GM03348 (cell line): ENCODE data around the gene RBM23.

Experiments used
- DNase-seq: peaks from one replicate; pipeline ENCODE4 v3.0.0; 2012; ENCODE audit warnings: low spot score

The RBM23 gene

DNA sequence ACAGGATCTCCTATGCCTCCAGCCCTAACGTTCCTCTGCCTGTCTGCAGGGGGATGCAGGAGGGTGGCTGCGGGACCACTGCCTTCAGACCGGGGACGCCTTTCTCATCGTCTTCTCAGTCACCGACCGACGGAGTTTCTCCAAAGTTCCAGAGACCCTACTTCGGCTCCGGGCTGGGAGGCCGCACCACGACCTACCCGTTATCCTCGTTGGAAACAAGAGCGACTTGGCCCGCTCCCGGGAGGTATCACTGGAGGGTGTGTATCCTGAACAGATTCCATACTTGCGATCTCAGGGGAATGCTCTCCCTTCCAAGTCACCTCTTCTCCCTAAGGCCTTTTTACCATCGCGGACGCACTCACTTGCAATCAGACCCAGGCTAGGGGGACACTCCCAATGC, 33.0 kb downstream of the RBM23 start:
- no peak for DNase-seq

DNA sequence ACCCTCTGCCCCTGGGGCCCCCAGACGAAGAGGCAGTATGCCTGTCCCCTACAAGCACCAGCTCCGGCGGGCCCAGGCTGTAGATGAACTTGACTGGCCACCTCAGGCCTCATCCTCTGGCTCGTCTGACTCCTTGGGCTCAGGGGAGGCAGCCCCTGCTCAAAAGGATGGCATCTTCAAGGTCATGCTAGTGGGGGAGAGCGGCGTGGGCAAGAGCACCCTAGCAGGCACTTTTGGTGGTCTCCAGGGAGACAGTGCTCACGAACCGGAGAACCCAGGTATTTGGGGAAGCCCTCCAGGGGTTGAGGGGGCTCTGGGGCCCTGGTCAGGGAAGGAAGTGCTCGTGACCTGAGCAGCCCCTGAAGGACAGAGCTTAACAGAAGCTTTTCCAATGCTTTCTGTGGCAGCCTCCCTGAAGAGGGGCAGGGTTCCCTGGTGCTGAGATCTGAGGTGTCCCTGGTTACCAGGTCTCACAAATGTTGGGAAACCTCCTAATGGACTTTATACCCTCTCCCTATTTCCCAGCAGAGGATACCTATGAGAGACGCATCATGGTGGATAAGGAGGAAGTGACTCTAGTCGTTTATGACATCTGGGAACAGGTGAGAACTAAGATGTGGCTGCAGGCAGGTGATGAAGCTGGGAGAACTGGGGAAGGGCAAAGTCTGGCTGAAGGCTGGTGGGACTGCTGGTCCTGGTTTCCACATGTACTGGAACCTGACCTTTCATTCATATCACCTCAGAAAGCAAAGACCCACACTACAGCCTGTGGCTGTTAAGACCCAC, 34.0 kb downstream of the RBM23 start:
- DNase-seq, result no peak

DNA sequence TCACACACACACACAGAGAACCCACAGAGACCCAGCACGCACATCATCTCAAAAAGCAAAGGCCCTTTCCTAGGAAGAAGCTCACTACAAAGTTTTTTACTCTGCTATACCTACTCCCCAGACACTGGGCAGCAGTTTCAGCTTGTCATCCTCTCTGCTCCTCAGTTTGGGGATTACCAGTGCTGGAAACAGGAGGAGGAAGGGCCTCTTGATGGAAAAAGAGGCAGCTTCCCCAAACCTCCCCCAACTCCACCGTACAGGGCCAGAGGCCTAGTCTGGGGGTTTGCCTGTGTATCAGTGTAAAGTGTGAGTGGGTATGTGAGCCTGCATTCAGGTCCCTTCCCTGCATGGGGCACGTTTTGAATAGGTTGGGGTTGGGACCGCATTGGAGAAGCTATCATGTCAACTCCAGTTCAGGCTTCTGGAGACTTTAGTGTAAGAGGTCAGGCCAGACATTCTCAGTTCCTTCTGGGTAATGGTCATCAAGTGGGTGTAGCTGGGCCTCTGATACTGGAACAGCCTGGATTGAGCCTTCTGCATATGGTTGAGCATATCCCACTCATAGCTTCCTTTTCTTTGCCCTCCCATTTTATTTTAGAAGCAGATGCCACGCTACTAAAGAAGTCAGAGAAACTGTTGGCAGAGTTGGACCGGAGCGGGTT, 34.7 kb downstream of the RBM23 start:
- no peak for DNase-seq

DNA sequence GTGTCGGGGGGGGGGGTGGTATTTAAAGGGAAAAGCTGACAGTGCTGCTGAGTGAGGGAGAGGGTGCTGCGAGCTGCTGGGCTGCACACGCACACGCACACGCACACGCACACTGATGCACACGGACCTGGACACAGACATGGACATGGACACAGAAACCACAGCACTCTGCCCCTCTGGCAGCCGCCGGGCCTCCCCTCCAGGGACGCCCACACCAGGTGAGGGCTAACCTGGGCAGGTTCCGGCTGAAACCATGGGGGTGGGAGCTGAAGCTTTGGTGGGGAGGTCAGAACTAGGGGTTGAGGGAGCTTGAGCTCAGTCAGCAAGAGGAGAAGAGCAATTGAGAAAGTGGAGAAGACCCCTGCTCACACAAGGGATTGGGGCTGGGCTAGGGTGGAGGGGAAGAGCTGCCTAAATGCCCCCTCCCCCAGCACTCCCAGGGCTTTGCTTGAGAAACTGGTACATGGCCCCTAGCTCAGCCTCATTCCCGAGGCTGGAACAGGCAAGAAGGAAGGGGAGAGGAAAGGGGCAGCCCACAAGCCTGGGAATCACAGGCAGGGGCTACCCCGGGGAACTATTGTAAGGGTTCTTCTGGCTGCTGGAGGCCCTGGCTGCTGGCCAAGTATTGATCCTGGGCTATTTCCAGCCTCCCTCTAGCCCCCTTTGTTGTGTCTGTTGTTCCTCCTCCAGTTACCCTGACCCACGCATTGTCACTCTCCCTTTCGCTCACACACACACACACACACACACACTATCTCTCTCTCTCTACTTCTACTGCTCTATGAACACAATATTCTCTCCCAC, 35.6 kb downstream of the RBM23 start, which contains the start of gene REM2:
Gene REM2, plus strand, starts transcription at position 50 of the 804 bp plus-strand sequence. Its CDS starts 66 bp downstream, at position 116.
- no peak for DNase-seq

DNA sequence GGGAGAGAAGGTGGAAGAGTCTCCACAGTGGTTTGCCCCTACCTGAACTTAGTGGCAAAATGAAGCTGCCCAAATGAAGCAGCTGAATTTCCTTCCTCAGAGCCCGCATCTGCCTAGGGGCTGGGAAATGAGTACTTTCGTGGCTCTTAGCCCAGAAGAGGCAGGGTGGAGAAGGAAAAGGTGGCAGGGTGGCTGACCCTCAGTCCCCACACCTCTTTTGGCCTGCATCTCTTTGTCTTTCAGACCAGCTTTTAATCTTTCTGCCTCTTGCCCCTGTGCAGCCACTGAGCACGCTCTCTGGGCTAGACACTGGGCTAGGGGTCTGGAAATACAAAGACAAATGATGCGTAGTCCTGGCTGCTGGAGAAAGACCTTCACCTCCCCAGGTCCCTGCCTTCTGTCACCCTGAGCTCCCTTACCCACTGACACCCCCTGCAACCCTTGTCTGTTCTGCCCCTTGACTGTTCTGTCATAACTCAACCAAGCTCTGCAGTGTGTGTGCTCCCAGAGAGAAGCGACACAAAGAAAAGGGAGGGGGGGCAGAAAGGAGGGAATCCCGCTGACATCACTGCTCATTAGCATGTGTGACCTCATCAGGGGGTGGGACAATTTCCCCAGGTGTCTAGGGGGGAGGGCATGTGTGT, 36.3 kb downstream of the RBM23 start:
- peak; percentile 50 for DNase-seq

DNA sequence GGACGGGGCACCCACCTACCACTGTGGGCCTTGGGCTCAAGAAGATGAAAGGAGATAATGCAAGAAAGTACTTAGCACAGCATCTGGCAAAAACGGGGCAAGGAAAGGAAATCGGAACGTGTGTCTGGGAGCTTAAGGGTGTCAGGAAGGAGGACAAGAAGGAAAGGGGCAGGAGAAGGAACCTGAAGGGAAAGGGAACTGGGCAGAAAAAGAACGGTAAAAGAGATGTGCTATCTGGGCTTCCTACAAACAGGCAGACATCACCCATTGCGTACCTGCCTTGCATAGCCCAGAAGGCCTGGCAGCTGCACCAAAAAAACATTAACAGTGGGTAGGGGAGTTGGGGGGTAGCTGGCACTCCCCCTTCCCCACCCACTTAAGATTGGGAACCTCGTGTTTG, 36.9 kb downstream of the RBM23 start:
- DNase-seq, result no peak

DNA sequence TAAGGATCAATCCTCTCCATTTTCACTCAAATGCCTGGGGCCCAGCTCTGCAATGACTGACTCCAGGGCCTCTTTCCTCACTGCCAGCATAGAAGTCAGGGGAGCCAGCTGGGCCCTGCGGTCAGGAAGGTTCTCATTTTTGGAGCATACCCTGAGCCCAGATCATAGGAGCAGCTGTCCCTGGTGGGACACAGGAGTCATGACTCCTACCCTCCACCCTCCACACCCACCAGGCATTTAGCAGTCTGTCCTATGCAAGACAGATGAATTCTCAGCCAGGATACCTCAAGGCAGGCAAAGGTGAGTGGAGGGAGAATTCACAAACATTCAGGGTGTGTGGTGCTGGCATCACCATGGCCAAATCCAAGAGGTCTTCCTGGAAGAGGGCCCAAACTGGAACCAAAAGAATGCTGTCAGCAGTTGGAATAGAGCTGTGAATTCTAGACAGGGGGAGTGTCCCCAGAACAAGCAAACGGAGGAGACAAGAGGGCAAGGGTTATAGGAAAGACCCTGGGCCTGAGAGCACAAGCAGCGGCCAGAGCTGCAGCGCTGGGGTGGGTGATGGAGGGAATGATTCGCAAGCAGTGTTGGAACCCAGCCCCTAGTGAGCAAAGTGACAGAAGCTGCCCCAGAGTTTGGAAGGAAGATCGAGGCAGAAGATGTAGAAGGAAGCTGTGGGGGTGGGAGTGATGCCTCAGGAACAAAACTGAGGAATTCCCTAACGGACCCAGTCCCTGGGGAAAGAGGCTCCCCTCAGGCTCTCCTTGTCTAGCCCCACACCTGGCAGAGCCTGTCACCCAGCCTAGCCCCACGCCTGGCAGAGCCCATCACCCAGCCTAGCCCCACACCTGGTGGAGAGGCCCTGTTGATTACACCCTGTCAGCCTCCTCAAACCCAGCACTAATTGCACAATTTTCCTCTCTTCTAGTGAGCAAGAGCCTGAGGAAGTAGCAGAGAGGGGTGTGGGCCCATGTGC, 40.4 kb downstream of the RBM23 start:
- no peak for DNase-seq

DNA sequence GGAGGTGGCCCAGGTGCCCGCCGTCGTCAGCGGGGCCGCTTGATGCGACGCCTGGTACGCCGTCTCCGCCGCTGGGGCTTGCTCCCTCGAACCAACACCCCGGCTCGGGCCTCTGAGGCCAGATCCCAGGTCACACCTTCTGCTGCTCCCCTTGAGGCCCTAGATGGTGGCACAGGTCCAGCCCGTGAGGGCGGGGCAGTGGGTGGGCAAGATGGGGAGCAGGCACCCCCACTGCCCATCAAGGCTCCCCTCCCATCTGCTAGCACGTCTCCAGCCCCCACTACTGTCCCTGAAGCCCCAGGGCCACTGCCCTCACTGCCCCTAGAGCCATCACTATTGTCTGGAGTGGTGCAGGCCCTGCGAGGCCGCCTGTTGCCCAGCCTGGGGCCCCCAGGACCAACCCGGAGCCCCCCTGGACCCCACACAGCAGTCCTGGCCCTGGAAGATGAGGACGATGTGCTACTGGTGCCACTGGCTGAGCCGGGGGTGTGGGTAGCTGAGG, 41.9 kb downstream of the RBM23 start:
- no peak for DNase-seq

DNA sequence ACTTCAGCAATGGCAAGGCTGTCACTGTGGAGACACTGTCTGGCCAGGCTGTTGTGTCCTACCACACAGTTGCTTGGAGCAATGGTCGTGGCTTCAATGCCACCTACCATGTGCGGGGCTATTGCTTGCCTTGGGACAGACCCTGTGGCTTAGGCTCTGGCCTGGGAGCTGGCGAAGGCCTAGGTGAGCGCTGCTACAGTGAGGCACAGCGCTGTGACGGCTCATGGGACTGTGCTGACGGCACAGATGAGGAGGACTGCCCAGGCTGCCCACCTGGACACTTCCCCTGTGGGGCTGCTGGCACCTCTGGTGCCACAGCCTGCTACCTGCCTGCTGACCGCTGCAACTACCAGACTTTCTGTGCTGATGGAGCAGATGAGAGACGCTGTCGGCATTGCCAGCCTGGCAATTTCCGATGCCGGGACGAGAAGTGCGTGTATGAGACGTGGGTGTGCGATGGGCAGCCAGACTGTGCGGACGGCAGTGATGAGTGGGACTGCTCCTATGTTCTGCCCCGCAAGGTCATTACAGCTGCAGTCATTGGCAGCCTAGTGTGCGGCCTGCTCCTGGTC, 43.1 kb downstream of the RBM23 start:
- no peak for DNase-seq

DNA sequence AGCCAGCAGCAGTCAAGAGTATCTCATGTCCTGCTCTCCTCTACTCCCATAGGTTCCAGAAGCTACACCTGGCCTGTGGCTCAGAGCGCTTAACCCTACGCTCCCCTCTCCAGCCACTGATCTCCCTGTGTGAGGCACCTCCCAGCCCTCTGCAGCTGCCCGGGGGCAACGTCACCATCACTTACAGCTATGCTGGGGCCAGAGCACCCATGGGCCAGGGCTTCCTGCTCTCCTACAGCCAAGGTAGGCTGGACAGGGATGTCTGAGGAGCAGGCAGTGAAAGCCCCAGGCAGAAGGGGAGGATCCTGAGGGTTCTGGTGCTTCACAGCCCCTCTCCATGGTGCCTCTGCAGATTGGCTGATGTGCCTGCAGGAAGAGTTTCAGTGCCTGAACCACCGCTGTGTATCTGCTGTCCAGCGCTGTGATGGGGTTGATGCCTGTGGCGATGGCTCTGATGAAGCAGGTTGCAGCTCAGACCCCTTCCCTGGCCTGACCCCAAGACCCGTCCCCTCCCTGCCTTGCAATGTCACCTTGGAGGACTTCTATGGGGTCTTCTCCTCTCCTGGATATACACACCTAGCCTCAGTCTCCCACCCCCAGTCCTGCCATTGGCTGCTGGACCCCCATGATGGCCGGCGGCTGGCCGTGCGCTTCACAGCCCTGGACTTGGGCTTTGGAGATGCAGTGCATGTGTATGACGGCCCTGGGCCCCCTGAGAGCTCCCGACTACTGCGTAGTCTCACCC, 43.8 kb downstream of the RBM23 start:
- no peak for DNase-seq

DNA sequence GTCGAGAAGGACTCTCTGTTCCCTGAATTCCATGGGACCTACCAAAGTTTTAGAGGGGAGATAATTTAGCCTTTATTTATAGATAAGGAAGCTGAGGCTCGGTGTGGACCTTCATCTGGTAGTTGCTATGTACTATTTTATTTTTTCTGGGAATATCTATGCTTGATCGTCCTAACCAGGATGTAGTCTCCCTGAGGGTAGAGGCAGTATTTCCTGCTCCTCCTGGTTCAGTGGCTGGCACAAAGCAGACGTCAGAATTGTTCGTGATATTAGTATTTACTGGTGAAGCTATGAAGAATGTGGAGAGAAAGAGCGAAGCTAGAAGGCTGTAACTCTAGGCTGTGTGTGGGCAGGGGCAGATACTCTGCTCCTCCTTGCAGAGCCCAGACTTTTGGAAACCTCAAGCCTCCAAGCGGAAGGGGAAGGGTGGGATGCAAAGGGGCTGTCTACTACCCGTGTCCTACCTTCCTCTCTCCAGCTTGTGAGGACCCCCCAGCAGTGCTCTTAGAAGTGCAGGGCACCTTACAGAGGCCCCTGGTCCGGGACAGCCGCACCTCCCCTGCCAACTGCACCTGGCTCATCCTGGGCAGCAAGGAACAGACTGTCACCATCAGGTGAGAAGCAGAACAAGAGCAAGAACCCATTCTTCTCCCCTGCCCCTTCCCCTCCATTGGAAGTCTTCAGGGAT, 46.0 kb downstream of the RBM23 start:
- peak; percentile 29 for DNase-seq

DNA sequence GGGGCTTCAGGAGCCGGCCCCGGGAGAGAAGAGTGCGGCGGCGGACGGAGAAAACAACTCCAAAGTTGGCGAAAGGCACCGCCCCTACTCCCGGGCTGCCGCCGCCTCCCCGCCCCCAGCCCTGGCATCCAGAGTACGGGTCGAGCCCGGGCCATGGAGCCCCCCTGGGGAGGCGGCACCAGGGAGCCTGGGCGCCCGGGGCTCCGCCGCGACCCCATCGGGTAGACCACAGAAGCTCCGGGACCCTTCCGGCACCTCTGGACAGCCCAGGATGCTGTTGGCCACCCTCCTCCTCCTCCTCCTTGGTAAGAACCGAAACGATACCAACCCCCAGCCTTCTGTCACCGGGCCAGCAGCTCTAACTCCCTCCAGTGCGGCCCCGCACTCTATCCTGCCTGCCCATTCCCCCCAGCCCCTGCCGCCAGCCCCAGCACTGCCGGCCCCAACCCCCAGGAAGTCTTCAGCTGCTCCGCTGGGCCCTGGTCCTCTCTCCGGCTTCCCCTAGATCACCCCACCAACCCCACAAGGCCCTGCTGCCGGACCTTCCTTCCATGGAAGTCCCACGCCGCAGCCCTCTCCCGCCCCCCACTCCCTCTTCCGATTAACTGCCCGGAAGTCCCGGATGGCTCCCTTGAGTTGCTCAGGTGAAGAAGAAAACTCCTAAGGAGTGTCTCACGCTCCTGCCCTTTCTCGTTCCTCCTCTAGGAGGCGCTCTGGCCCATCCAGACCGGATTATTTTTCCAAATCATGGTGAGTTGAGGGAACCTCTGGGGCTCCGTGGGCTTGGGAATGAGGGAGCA, 46.7 kb downstream of the RBM23 start:
- DNase-seq, result peak; percentile 85

DNA sequence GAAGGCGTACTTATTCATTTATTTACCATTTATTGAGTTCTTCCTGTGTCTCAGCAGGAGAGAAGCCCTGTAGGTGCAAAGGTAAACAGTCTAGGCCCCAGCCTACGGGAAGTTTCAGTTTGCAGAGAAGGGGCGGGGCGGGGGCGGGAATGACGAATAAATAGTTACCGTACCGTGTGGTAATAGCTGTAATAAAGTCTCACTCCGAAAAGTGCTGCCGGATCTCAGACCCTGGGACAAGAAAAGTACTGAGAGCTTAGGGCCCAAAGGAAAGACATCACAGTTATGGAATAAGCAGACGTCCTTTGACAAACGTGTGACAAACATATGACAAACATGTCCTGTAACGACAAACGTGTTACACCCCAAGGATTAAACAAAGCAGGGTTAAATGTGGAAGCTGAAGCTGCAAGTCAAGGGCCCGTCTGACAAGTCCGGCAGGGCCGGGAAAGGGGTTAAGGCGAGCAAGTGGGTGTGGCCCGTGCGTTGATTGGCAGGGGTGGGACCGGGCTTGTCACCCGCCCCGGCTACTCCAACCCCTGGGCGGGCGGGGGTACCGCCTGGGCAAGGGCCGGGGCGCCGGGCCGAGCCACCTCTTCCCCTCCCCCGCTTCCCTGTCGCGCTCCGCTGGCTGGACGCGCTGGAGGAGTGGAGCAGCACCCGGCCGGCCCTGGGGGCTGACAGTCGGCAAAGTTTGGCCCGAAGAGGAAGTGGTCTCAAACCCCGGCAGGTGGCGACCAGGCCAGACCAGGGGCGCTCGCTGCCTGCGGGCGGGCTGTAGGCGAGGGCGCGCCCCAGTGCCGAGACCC, 47.5 kb downstream of the RBM23 start, which contains the start of gene LRP10:
Gene LRP10, plus strand, starts transcription at position 517 of the 809 bp plus-strand sequence. CDS start 564 bp downstream, outside the sequence.
- DNase-seq, result peak; percentile 94

DNA sequence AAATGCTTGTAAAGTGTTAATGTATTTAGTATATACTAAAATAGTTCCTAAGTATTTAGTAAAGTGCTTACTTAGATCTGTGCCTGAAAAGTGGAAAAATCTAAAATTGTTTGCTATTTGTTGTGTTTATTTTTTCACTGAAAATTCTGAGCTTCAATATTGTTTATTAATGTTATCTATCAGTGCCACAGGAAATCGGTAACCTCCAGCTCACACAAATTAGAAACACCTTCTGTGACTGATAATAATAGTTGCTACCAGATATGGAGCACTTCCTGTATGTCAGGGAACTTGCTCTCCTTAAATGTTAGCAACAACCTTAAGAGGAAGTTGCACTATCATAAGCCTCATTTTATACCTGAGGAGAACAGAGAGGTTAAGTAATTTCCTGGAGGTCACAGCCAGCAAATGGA, 48.1 kb downstream of the RBM23 start:
- DNase-seq, result no peak

DNA sequence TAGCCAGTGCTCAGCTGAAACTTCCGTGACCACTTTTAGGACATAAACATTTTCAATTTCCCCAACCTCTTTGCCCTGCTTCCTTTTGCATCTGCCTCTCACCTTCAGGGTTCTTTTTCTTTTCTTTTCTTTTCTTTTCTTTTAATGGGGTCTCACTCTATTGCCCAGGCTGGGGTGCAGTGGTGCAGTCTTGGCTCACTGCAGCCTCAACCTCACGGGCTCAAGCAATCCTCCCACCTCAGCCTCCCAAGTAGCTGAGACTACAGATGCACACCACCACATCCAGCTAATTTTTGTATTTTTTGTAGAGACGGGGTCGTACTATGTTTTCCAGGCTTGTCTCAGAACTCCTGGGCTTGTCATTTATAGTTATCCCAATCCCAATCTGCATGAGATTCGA, 52.1 kb downstream of the RBM23 start:
- DNase-seq, result no peak

DNA sequence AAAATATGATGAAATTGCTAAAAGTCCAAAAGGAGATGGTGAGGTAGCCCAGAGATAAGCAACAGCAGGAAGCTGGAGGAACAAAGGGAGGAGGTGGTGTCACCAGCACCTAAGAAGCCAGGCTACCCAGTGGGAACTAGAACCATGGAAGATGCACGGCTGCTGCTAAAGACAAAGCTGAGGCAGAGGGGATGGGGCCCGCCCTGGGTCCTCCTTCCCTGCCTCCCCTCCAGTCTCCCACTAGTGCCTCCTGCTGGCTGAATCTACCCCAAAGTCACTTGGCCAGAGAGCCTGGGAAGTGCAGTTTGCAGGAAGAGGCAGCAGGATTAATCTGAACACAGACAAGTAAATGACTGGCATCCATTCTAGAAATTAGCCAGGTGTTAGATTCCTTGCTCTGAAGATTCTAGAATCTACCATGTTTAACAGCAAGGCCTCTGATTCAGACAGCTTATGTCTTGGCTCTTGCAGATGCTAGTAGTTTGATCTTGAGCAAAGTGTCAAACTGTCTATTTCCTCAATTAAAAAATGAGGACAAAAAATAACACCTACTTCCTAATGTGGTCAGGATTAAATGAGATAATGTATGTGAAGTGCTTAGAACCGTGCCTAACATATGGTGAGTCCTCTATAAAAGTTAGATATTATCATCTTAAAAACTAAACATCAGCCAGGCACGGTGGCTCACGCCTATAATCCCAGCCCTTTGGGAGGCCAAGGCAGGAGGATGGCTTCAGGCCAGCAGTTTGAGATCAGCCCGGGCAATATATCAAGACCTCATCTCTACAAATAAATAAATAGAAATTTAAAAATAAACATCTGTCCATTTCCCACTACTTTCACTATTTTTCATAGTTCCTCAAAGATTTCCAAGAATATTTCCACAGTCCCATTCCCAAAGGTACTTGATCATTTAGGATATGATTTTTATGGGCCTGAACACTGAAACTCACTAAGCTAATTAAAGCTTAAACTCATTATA, 53.2 kb downstream of the RBM23 start:
- DNase-seq, result no peak
